HEK293T (cell line): Measurements from ENCODE around the gene FXYD7.

Experiments used
- ARNT ChIP-seq: fragments of 450-650 bp; IDR thresholded peaks from 2 replicates; pipeline ENCODE4 v1.6.1; 2017; ENCODE audit warnings: mild to moderate bottlenecking
- TARDBP ChIP-seq: fragments of 450-650 bp; IDR thresholded peaks from 2 replicates; pipeline ENCODE4 v1.6.1; 2016

GRCh38 chr19:35155981-35156672, 13.1 kb downstream of the FXYD7 start:
- no peak for TF ChIP-seq ARNT
- TF ChIP-seq TARDBP, result no peak
